ENCODE results near the gene PPL. TPM values are rescaled to one million over a fixed set of nuclear protein-coding genes. Genes with fewer than 3 reads are reported as not detected.
"Not testable (repeated sequence)": the region's sequence is repeated elsewhere in the genome, so short reads cannot be mapped to it uniquely, and the experiment has no call there.

PPL gene
- total RNA-seq, 2 experiments from 2014 or later: 0.09 TPM; not detected in 1

DNA sequence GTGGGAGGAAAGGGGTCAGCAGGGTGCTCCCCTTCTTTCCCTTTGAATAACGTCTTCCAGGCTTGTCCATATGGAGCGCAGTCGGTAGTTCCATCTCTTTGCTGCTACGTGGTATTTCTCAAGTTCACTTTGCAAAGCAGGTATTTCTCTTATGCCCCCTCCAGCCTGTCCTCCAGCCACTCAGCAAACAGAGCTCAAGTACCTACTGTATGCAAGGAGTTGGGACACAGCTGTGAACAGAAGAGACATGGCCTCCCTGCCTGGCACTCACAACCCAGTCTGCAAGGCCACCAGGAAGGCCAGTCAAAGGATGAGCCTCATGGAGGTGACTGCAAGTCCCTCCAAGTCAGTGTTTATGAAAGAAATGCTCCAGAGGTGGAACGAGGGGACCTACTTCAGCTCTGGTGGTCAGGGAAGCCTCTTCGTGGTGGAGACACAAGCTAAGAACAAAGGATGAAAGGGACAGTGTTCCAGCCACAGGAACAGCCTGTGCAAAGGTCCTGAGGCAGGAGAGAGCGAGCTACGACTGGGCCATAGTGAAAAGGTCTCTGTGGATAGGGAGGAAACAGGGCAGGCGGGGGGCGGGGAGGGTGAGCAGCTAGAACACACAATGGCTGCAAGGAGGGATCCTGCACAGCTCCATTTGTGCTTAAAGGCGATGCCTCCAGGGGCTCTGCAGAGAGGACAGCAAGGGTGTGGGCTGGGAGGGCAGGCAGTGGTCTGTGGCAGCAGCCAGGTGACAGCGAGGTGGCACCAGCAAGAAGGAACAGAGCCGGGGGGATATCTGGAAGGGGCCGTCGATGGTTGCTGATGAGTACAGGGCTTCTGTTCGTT, 32.6 kb downstream of the PPL start:
- Mint-ChIP-seq H3K4me3 (no peak overlapping the region), H3K27me3 (peaks cover 10% of the 10 kb centered on the region), H3K36me3 (no peaks in the 10 kb centered on the region), H3K27ac (no peak overlapping the region), H3K9me3 (ENCODE audit: low read depth) (no peaks in the 10 kb centered on the region), H3K4me1 (no peaks in the 10 kb centered on the region)
- DNase-seq (no peak), ATAC-seq (no peak)
- CTCF ChIA-PET: no interaction called here

DNA sequence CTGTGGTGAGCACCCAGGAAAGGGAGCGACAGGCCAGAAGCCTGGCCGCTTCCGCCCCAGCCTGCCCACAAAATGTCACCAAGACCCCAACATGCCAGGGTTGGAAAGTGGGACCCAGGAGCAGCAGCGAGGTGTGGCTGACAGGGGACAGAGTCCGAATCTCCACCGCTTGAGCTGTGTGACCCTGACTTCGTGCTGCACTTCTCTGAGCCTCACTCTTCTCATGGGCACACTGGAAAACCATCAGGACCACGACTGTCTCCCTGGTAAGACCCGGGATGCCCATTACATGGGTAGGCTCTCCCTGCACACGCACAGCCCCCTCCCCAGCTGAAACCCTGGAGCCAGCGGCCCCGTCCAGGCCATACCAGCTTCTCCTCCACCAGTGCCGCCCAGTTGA, 34.9 kb downstream of the PPL start:
- H3K4me1 Mint-ChIP-seq: no peaks in the 10 kb centered on the region
- no peak overlapping the region for H3K27ac Mint-ChIP-seq
- no peak for ATAC-seq
- no peak for DNase-seq
- CTCF ChIA-PET: interaction anchor here (1.1 to 1.4 kb wide), 2 partner anchors 10 to 15 kb away, joined by 3 read pairs; no protein-coding TSS in a partner anchor
- no peaks in the 10 kb centered on the region for H3K36me3 Mint-ChIP-seq
- H3K9me3 Mint-ChIP-seq (ENCODE audit: low read depth): no peaks in the 10 kb centered on the region
- H3K27me3 Mint-ChIP-seq: peaks cover 10% of the 10 kb centered on the region
- no peak overlapping the region for H3K4me3 Mint-ChIP-seq

DNA sequence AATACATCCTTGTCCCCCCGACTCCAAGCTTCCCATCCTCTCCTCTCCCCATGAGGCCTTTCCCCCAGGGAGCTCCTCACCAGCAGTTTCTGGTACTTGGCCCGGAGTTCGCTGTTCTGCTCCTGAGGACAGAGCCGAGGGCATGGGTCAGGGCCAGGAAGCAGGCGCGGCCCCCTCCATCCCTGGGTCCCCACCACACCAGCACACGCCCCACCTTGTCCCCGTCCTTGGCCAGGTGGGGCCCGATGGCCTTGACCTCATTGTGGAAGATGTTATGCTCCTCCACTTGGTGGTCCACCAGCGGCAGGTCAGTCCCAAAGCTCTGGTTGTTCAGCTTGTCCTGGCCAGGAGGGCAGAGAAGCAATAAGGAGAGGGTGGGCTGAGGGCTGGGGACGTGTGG, 36.2 kb downstream of the PPL start:
- CTCF ChIA-PET: interaction anchor here (1.4 kb wide), 1 partner anchor 14 kb away, joined by 3 read pairs; no protein-coding TSS in a partner anchor
- peaks cover 5% of the 10 kb centered on the region for H3K27me3 Mint-ChIP-seq
- no peaks in the 10 kb centered on the region for H3K4me1 Mint-ChIP-seq
- no peak overlapping the region for H3K27ac Mint-ChIP-seq
- DNase-seq (no peak), ATAC-seq (no peak)
- H3K36me3 Mint-ChIP-seq: no peaks in the 10 kb centered on the region
- H3K9me3 Mint-ChIP-seq (ENCODE audit: low read depth): no peaks in the 10 kb centered on the region
- no peak overlapping the region for H3K4me3 Mint-ChIP-seq

DNA sequence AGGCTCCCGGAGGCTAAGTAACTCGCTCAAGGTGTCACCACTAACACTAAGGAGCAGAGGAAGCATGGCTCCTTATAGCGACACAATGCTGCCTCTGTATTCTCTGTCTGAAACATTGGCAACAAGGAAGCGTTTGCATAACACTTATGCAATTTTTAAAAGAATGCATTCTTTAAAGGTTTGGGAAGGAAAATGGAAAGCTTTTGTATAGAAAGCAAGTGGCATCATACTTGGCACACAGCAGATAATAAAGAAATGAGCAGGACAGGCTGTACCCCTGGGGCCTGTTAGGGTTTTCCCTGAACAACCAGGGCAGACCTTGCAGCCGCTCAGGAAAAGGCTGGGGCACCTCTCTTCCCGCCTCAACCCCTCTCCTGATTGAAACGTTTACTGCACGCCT, 36.9 kb downstream of the PPL start:
- no peak for DNase-seq
- no peak overlapping the region for H3K27ac Mint-ChIP-seq
- no peaks in the 10 kb centered on the region for H3K9me3 Mint-ChIP-seq (ENCODE audit: low read depth)
- H3K4me3 Mint-ChIP-seq: no peak overlapping the region
- no peak for ATAC-seq
- CTCF ChIA-PET: no interaction called here
- no peaks in the 10 kb centered on the region for H3K36me3 Mint-ChIP-seq
- no peaks in the 10 kb centered on the region for H3K4me1 Mint-ChIP-seq
- no peaks in the 10 kb centered on the region for H3K27me3 Mint-ChIP-seq

DNA sequence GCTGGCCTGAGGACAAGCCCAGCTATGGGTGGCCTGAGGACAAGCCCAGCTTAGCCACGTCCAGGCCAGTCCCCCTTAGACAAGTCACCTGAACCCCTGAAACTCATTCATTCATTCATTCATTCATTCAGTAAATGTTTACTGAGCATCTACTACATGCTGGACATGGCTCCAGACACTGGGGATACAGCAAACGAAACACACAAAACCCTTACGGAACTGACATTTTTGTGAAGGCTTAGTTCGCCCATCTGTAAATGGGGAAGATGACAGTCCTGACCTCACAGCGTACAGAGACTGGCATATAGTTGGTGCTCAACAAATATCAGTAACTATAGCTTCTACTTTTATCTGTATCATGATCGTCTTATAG, 37.5 kb downstream of the PPL start:
- CTCF ChIA-PET: no interaction called here
- H3K27ac Mint-ChIP-seq: no peak overlapping the region
- no peak for ATAC-seq
- no peak for DNase-seq
- H3K4me3 Mint-ChIP-seq: no peak overlapping the region
- no peaks in the 10 kb centered on the region for H3K36me3 Mint-ChIP-seq
- H3K4me1 Mint-ChIP-seq: no peaks in the 10 kb centered on the region
- H3K9me3 Mint-ChIP-seq (ENCODE audit: low read depth): no peaks in the 10 kb centered on the region
- H3K27me3 Mint-ChIP-seq: no peaks in the 10 kb centered on the region

DNA sequence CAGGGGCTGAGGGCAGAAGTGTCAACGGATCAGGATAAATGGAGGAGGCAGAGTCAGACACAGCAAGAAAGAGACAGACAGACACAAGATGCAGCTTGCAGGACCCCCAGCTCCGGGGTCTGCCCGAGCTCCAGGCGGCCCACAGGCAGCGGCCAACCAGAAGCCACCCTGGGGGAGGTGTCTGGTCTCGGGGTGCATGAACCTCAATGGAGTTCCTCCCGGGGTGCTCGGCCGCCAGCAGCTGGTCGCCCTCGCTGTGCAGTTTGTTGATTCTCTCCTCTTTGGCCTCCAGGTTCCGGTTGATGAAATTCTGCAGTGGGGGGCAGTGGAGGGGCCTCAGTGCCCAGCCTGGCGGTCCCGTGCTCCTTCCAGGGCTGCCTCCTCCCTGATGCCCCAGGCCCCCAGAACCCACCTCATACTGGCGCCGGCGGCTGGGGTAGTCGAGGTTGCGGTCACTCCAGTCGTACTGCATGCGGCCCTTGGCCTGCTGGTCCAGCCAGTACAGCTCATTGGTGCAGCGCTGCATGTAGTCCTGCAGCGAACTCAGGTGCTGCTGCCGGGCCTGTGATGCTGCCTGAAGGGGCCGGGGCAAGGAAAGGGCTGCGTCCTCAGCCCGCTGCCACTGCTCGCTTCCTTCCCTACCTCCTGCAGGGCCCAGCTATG, 38.0 kb downstream of the PPL start:
- no peaks in the 10 kb centered on the region for H3K27me3 Mint-ChIP-seq
- DNase-seq (no peak), ATAC-seq (no peak)
- CTCF ChIA-PET: no interaction called here
- H3K9me3 Mint-ChIP-seq (ENCODE audit: low read depth): no peaks in the 10 kb centered on the region
- no peak overlapping the region for H3K4me3 Mint-ChIP-seq
- no peaks in the 10 kb centered on the region for H3K4me1 Mint-ChIP-seq
- no peak overlapping the region for H3K27ac Mint-ChIP-seq
- no peaks in the 10 kb centered on the region for H3K36me3 Mint-ChIP-seq

DNA sequence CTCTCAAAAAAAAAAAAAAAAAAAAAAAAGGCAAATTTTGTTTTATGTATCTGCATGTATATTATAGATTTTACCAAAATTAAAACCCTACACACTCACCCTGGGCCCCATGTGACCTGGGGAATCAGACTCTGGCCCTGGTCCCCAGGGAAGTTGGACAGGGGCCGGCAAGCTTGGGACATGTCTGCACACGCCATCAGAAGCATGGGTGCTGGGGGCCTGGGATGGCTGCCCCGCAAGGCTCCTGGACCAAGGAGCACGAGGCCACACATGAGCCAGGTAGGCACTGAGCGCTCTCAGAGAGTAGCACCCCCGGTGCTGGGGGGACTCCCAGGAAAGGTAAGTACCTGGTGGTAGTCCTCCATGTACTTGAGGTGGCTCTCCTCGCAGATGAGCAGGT, 39.6 kb downstream of the PPL start:
- ATAC-seq (no peak), DNase-seq (no peak)
- Mint-ChIP-seq H3K9me3 (ENCODE audit: low read depth) (no peaks in the 10 kb centered on the region), H3K27me3 (no peaks in the 10 kb centered on the region), H3K36me3 (no peaks in the 10 kb centered on the region), H3K27ac (no peak overlapping the region), H3K4me1 (no peaks in the 10 kb centered on the region), H3K4me3 (no peak overlapping the region)
- CTCF ChIA-PET: no interaction called here

DNA sequence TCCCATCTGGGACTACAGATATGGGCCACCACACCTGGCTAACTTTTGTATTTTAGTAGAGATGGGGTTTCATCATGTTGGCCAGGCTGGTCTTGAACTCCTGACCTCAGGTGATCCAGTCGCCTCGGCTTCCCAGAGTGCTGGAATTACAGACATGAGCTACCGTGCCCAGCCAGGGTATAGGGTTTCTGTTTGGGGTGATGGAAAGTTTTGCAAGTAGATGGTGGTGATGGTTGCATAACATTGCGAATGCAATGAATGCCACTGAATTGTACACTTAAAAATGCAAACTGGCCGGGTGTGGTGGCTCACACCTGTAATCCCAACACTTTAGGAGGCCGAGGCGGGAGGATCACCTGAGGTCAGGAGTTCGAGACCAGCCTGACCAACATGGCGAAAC, 40.2 kb downstream of the PPL start:
- not testable (repeated sequence) for H3K4me3 Mint-ChIP-seq, ATAC-seq, H3K27me3 Mint-ChIP-seq

DNA sequence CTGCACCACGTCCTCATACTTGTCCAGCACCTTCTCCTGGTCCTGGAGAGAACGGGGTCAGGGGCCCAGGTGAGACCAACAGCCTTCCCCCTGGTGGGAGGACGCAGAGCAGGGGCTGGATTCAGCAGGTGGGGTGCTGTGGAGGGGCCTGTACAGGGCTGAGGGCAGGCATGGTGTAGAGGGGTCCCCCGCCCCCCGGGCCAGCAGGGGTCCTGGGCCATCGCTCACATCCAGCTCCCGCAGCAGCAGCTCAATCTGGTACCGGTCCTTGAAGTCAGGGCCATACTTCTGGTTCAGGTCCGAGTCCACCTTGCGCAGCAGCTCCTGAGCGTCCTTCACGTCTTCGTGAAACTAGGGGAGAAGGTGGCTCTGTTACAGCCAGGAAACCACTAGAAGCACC, 41.6 kb downstream of the PPL start:
- no peaks in the 10 kb centered on the region for H3K36me3 Mint-ChIP-seq
- DNase-seq: no peak
- CTCF ChIA-PET: interaction anchor here (0.9 kb wide), 1 partner anchor 161 kb away, joined by 3 read pairs; the partner anchor contains the start of genes ANKS3 and DNAAF8

More for the DNA sequence above, 40.2 kb downstream of the PPL start:
- H3K36me3 Mint-ChIP-seq; H3K9me3 Mint-ChIP-seq (ENCODE audit: low read depth); CTCF ChIA-PET; DNase-seq; H3K4me1 Mint-ChIP-seq; H3K27ac Mint-ChIP-seq: not testable (repeated sequence)

DNA sequence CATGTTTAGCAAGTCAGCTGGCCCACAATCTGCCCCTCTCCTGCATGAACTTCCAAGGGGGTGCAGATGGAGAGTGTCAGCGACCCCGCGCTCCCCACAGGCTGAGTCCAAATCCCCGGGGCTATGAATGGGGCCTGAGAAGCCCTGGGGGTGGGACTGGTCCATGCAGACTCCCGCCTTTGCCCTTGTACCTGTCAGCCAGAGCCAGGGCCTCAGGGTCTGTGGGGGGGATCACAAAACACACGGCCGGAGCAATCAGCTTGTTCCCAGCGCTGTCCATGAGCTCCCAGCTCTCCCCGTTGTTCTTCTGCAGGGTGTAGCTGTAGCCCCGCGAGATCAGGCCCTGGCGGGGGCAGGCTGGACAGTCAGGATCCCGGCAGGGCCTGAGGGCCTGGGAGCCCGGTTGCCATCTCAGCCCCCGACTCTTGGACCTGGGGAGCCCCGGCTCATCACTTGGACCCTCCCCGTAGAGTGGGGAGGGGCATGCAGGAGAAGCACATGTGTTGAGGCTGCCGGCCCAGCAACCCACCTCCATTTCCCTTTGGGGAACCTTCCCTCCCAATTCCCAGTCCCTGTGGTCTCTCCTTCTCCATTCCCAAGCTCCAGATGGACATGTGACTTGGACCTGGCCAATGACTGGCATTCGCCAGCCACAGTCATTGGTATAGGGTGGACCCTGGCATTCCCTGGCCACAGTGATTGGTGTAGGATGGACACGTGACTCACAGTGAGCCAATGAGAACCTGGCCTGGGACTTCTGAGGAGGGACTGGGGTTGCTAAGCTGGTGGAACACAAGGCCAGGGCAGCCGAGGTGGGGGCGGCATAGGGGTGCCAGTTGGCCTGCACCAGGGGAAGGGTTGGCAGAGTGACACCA, 42.4 kb downstream of the PPL start:
- Mint-ChIP-seq H3K9me3 (ENCODE audit: low read depth) (no peaks in the 10 kb centered on the region), H3K27me3 (no peaks in the 10 kb centered on the region), H3K27ac (no peak overlapping the region), H3K4me1 (no peaks in the 10 kb centered on the region), H3K4me3 (no peak overlapping the region), H3K36me3 (no peaks in the 10 kb centered on the region)
- CTCF ChIA-PET: no interaction called here
- no peak for ATAC-seq
- no peak for DNase-seq

More for the DNA sequence above, 41.6 kb downstream of the PPL start:
- no peak overlapping the region for H3K27ac Mint-ChIP-seq
- H3K4me3 Mint-ChIP-seq: no peak overlapping the region
- H3K4me1 Mint-ChIP-seq: no peaks in the 10 kb centered on the region
- no peak for ATAC-seq
- no peaks in the 10 kb centered on the region for H3K27me3 Mint-ChIP-seq
- no peaks in the 10 kb centered on the region for H3K9me3 Mint-ChIP-seq (ENCODE audit: low read depth)

DNA sequence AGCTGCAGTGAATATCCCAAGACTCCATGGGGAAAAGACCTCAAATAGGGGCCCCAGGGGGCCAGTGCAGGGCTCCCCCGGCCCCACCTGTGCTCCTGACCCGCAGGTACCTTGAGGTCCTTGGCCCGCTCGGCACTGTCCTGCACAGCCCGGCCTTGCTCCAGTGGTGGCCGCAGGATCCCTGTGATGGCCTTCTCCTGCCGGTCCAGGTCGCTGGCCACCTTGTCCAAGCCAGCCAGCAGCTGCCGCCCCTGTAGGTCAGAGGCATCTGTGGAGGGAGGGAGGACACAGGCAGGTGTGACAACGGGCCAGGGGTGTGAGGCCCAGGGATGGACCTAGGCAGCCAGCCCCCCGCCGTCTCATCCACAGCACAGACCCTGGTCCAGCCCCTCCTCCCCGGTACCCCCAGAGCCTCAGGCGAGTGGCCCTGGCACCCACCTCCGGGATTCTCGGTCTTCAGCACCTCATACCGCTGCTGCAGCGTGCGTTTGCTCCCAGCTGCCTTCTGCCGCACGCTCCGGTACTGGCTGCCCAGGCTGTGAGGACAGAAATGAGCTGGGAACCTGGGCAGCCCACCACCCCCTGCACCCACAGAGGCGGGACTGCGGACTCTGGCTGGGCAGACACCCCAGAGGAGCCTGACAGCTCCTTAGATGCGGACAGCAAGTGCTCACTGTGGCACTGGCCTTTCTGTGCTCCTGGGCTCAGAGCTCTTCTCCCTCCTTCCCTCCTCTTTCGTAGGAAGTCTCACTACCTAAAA, 43.7 kb downstream of the PPL start:
- Mint-ChIP-seq H3K9me3 (ENCODE audit: low read depth) (no peaks in the 10 kb centered on the region), H3K27ac (no peak overlapping the region), H3K27me3 (no peaks in the 10 kb centered on the region), H3K4me3 (no peak overlapping the region), H3K36me3 (no peaks in the 10 kb centered on the region), H3K4me1 (no peaks in the 10 kb centered on the region)
- CTCF ChIA-PET: no interaction called here
- ATAC-seq: no peak
- DNase-seq: no peak

DNA sequence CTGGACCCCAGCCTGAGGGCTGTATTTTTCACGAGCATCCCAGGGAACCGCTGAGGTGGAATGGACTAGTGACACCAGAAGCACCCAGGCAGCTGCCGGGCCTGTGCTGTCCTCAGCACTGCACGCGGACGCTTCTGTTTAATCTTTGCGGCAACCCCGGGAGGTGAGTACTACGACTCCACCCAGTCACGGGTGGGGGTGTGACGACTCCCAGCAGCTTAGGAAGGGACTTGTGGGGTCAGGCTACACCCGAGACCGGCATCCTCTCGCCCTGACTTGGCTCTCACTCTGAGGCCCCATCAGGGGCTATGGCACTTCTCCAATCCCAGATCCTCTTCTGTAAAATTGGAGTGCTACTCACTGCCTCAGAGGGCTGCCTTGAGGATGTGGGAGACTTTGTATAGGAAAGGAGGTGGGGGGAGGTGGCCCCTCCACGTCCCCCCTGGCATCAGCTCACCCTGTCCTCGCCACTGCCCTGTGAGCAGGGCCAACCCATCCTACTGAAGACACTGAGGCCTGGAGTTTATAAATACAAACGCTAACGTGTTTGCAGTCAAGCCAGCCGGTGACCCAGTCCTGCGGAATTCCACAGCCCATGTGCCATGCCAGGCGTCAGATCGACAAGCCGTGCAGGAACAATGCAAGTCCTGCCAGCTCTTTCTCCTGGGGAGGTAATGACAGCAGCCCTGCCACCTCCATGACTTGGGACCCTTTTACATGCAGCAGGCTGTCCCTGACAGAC, 44.4 kb downstream of the PPL start:
- Mint-ChIP-seq H3K4me1 (no peaks in the 10 kb centered on the region), H3K9me3 (ENCODE audit: low read depth) (no peaks in the 10 kb centered on the region), H3K27ac (no peak overlapping the region), H3K27me3 (no peaks in the 10 kb centered on the region), H3K4me3 (no peak overlapping the region), H3K36me3 (no peaks in the 10 kb centered on the region)
- DNase-seq (no peak), ATAC-seq (no peak)
- CTCF ChIA-PET: no interaction called here

DNA sequence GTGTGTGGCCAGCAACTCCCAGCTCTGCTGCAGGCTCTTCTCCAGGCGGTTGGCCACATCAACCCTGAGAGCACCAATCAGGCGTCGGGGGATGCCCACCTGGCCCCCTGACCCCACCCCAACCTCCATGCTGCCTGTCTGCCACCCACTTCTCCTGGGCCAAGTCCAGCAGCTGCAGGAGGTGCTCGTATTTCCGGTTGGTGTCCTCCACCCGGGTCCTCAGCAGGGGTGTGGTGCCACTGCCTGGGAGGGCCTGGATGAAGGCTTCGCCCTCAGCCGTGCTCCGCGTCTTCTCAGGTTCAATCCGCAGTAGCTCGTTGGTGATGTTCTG, 45.1 kb downstream of the PPL start:
- Mint-ChIP-seq H3K4me3 (no peak overlapping the region), H3K27ac (no peak overlapping the region), H3K4me1 (no peaks in the 10 kb centered on the region), H3K9me3 (ENCODE audit: low read depth) (no peaks in the 10 kb centered on the region), H3K27me3 (no peaks in the 10 kb centered on the region), H3K36me3 (no peaks in the 10 kb centered on the region)
- DNase-seq (no peak), ATAC-seq (no peak)
- CTCF ChIA-PET: no interaction called here

All from activated CD8-positive, alpha-beta memory T cell treated with anti-CD3 and anti-CD28 coated beads, Interleukin-2, amount 10 ng/mL, durations not matched to agents 7 days and 5 days (primary cell).